Kidney (tissue), 14 donors: ENCODE data around the gene SLC22A23. TPM values are rescaled to one million over a fixed set of nuclear protein-coding genes. Genes with fewer than 3 reads are reported as not detected.

ENCODE experiments used
- DNase-seq, 5 donors: peaks; one replicate each; pipeline ENCODE4 v3.0.0-alpha.2; 2013 to 2020
- FAIRE-seq: peaks from 2 replicates; lab custom pipeline; 2012; peaks lifted over from hg19 to GRCh38; lab: Jason Lieb, UNC
- H3K27ac ChIP-seq, 2 donors: one replicate each; pipeline ENCODE4 v1.7.0; 2013; ENCODE audit warnings: low read depth in 2 of 2, low read length in 2 of 2, inconsistent platforms in 1 of 2
- H3K27me3 ChIP-seq: one replicate; pipeline ENCODE4 v1.7.1; 2013; ENCODE audit warnings: low read length, inconsistent platforms; ENCODE audit not compliant: control insufficient read depth, insufficient read depth
- H3K36me3 ChIP-seq, 3 donors: one replicate each; pipeline versions ENCODE4 v1.7.0 to v1.7.1; 2013; ENCODE audit warnings: low read length in 3 of 3, control low read depth in 1 of 3, inconsistent platforms in 1 of 3; ENCODE audit not compliant: insufficient read depth in 3 of 3, control insufficient read depth in 2 of 3
- H3K4me1 ChIP-seq, 3 donors: one replicate each; pipeline versions ENCODE4 v1.7.0 to v1.7.1; 2013; ENCODE audit warnings: low read length in 3 of 3, inconsistent platforms in 1 of 3, low read depth in 1 of 3; ENCODE audit not compliant: control insufficient read depth in 2 of 3, insufficient read depth in 2 of 3
- H3K4me3 ChIP-seq, 3 donors: one replicate each; pipeline versions ENCODE4 v1.7.0 to v1.8.1; 2013; ENCODE audit warnings: low read length in 3 of 3, control low read depth in 1 of 3, inconsistent platforms in 1 of 3
- H3K9ac ChIP-seq, 3 donors: one replicate each; pipeline versions ENCODE4 v1.7.0 to v1.7.1; 2013; ENCODE audit warnings: low read length in 3 of 3, control low read depth in 1 of 3, inconsistent platforms in 1 of 3
- H3K9me3 ChIP-seq, 3 donors: one replicate each; pipeline versions ENCODE4 v1.7.0 to v1.7.1; 2013; ENCODE audit warnings: low read length in 3 of 3, control low read depth in 1 of 3, inconsistent platforms in 1 of 3; ENCODE audit not compliant: control insufficient read depth in 2 of 3, insufficient read depth in 1 of 3
- intact Hi-C: fragments of 100-400 bp; cut with DNase I; formaldehyde crosslinking; loops from one replicate; pipeline ENCODE4 v1.11.1; 2022
- polyA plus RNA-seq: library from polyadenylated mRNA; stranded (reverse); fragments of 350-450 nt; fragmentation: Illumina TruSeq; extraction: RNeasy Lipid Tissue Mini Kit (QIAGEN cat#74804); gene quantifications from one replicate; pipeline ENCODE4 v1.2.3, GENCODE V29; 2014; ENCODE audit warnings: low read depth, low replicate concordance; ENCODE audit not compliant: insufficient read depth
- total RNA-seq: library from RNA; stranded (reverse); fragmentation: NEBNext Ultra II Directional; extraction: Animal tissue kit (Norgen Biotek cat#: 25700); gene quantifications from one replicate; pipeline ENCODE4 v1.2.1, GENCODE V29; 2021
- TF ChIP-seq, protein P1 (sequence below): IDR thresholded peaks from 3 replicates; pipeline ENCODE4 v1.5.1; 2012; ENCODE audit warnings: mild to moderate bottlenecking, moderate library complexity, borderline replicate concordance; ENCODE audit not compliant: insufficient read depth; ENCODE audit errors: extremely low read depth
- donor health status: control.
- donor health status: control.
- donor health status: control.
- donor health status: control.
- donor health status: control.
- donor health status: DM: yes; HTN: yes; CAD: no.
- donor health status: Normal renal cell carcinoma (clear cell type).

Gene SLC22A23
- total and polyA plus RNA-seq, 2 donors from 2014 or later = 5.3 to 5.7 TPM

DNA sequence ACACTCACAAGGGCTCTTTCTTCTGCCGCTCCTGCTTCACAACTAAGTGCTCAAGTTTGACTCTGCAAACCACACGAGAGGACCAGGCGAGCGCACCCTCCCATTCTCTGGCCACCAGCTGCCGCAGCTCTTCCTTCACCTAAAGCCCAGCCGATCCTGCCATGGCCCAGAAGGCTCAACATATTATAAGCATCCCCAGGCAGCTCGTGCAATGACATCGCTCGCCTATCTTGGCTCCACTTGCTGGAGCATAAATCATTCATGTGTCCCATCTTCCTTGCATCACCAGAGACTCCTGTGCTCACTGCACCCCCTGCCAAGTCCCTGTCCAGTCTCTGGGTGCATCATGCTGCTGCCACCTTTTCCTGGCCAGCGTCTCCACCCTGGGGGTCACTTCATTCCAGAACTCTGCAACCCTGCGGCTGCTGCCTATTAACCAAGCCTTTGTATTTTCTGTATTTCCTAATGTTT is 139.1 kb downstream of the SLC22A23 start:
- Histone ChIP-seq H3K27me3 (no peaks in the 10 kb centered on the region), H3K4me3 (no peak overlapping the region), H3K9ac (no peak overlapping the region), H3K27ac (no peak overlapping the region), H3K9me3 (no peaks in the 10 kb centered on the region), H3K36me3 (no peaks in the 10 kb centered on the region), H3K4me1 (no peaks in the 10 kb centered on the region)
- no peak for FAIRE-seq
- TF ChIP-seq, protein P1, sequence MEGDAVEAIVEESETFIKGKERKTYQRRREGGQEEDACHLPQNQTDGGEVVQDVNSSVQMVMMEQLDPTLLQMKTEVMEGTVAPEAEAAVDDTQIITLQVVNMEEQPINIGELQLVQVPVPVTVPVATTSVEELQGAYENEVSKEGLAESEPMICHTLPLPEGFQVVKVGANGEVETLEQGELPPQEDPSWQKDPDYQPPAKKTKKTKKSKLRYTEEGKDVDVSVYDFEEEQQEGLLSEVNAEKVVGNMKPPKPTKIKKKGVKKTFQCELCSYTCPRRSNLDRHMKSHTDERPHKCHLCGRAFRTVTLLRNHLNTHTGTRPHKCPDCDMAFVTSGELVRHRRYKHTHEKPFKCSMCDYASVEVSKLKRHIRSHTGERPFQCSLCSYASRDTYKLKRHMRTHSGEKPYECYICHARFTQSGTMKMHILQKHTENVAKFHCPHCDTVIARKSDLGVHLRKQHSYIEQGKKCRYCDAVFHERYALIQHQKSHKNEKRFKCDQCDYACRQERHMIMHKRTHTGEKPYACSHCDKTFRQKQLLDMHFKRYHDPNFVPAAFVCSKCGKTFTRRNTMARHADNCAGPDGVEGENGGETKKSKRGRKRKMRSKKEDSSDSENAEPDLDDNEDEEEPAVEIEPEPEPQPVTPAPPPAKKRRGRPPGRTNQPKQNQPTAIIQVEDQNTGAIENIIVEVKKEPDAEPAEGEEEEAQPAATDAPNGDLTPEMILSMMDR = no peak
- intact Hi-C loops = no loop called here
- no peak for DNase-seq

DNA sequence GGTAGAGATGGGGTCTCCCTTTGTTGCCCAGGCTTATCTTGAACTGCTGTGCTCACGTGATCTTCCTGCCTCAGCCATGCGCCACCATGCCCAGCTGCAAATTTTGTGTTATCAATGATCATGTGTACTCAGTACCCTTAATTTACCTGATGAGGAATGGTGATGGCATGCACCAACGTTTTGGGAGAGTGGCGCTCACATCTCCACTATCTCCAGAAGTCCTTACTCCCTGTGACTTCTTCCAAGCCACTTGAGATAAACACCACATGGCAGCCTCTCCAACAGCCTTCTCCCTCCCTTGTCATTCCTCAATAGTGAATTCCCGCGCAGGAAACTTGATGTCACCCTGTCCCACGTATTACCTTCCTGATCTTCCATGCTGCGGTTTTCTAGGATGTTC is 140.0 kb downstream of the SLC22A23 start:
- intact Hi-C loops = no loop called here
- no peak for FAIRE-seq
- no peak overlapping the region for H3K9ac ChIP-seq

DNA sequence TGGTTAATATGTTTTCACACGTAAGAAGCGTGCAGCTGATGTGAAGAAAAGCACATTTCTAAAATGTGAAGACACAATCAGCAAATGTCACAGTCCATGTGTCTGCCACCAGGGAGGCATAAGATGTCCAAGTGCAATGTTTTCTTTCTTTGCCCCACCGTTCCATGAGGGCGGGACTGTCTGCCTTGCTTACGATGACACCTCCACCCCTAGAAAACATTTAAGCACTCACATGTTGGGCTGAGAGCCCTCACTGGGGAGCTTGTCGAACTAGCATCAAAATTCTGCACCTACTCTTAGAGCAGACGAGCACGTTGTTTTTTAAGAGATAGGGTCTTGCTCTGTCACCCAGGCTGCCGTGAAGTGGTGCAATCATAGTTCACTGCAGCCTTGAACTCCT is 140.5 kb downstream of the SLC22A23 start:
- Histone ChIP-seq H3K27ac (no peak overlapping the region), H3K9me3 (no peaks in the 10 kb centered on the region), H3K4me3 (no peak overlapping the region), H3K27me3 (no peaks in the 10 kb centered on the region), H3K4me1 (no peaks in the 10 kb centered on the region), H3K9ac (no peak overlapping the region), H3K36me3 (no peaks in the 10 kb centered on the region)
- FAIRE-seq (no peak), DNase-seq (no peak)
- intact Hi-C loops = no loop called here
- TF ChIP-seq, protein P1 = no peak

More for the DNA sequence above, 140.0 kb downstream of the SLC22A23 start:
- no peaks in the 10 kb centered on the region for H3K36me3 ChIP-seq
- H3K27me3 ChIP-seq = no peaks in the 10 kb centered on the region
- H3K4me1 ChIP-seq = no peaks in the 10 kb centered on the region
- TF ChIP-seq, protein P1 = no peak
- DNase-seq = no peak
- no peaks in the 10 kb centered on the region for H3K9me3 ChIP-seq
- no peak overlapping the region for H3K4me3 ChIP-seq
- no peak overlapping the region for H3K27ac ChIP-seq

DNA sequence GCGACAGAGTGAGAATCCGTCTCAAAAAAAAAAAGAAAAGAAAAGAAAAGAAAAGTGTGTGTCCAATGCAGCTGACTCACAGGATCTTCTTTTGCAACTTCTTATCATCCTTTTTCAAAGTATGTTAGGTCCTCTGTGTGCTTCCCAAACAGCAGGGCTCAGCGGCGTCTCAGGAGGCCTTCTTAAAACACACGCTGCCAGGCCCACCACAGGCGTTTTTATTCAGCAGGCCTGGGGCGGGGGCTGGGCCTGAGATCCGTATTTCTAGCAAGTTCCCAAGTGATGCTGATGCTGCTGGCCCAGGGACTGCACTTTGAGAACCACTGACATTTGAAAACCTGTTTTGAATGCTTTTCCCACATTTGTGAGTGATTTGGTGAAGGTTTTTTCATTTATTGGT is 141.0 kb downstream of the SLC22A23 start:
- H3K4me3 ChIP-seq = no peak overlapping the region
- no peaks in the 10 kb centered on the region for H3K9me3 ChIP-seq
- intact Hi-C loops = no loop called here
- H3K36me3 ChIP-seq = no peaks in the 10 kb centered on the region
- no peak overlapping the region for H3K27ac ChIP-seq
- DNase-seq (no peak), FAIRE-seq (no peak)
- H3K9ac ChIP-seq = no peak overlapping the region
- TF ChIP-seq, protein P1 = no peak
- H3K27me3 ChIP-seq = no peaks in the 10 kb centered on the region
- H3K4me1 ChIP-seq = no peaks in the 10 kb centered on the region
